ENCODE measurements around the gene STIL.

- TF ChIP-seq, protein P1, sequence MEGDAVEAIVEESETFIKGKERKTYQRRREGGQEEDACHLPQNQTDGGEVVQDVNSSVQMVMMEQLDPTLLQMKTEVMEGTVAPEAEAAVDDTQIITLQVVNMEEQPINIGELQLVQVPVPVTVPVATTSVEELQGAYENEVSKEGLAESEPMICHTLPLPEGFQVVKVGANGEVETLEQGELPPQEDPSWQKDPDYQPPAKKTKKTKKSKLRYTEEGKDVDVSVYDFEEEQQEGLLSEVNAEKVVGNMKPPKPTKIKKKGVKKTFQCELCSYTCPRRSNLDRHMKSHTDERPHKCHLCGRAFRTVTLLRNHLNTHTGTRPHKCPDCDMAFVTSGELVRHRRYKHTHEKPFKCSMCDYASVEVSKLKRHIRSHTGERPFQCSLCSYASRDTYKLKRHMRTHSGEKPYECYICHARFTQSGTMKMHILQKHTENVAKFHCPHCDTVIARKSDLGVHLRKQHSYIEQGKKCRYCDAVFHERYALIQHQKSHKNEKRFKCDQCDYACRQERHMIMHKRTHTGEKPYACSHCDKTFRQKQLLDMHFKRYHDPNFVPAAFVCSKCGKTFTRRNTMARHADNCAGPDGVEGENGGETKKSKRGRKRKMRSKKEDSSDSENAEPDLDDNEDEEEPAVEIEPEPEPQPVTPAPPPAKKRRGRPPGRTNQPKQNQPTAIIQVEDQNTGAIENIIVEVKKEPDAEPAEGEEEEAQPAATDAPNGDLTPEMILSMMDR (conservative IDR thresholded peaks at IDR 0.05), result no peak
- TF ChIP-seq ZFX (IDR thresholded peaks at IDR 0.05), result no peak
These were observed 78.1 kb downstream of the STIL start for GRCh38 chr1:47235806-47236205.

Data from C4-2B (cell line).